22Rv1 (cell line): ENCODE results near the gene HMGN4.

Source experiments
- ZFX ChIP-seq: fragments of 450-650 bp; IDR thresholded peaks from 2 replicates; pipeline ENCODE4 v1.6.1; 2017; ENCODE audit warnings: antibody characterized with exemption, borderline replicate concordance
- TF ChIP-seq, protein P1 (sequence below): fragments of 450-650 bp; IDR thresholded peaks from 2 replicates; pipeline ENCODE4 v1.5.1; 2017; ENCODE audit warnings: mild to moderate bottlenecking

DNA sequence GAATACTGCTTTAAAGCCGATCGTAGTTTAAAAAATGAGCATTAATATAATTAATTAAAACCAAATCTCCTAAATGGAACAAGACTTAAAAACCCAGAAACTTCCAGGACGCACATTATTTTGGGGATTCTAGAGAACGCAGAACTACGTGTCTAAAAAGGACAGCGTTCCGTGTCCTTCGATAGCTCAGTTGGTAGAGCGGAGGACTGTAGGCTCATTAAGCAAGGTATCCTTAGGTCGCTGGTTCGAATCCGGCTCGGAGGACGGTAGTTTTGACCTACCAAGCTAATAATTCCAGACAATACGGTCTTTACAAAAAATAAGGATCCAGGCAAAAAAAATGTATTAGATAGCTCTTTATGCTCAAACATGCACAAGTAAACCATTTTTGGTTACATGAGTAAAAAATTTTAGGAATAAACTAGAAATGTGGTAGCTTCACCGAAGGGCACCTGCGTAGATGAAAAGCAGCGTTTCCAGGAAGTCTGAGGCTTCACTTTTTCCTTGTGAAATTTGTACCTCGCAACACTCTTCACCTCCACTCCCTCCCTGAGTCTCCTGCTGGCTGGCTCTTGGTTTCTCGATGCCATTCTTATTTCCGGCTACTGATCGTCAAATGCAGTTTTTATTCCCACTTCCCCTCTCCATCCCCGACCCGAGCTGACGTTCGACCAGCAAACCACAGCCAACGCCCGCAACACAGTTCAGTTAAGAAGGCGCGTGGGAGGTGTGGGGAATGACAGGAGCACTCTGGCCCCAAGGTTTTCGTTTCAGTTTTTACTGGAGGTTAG is 39.0 kb downstream of the HMGN4 start:
- TF ChIP-seq, protein P1, sequence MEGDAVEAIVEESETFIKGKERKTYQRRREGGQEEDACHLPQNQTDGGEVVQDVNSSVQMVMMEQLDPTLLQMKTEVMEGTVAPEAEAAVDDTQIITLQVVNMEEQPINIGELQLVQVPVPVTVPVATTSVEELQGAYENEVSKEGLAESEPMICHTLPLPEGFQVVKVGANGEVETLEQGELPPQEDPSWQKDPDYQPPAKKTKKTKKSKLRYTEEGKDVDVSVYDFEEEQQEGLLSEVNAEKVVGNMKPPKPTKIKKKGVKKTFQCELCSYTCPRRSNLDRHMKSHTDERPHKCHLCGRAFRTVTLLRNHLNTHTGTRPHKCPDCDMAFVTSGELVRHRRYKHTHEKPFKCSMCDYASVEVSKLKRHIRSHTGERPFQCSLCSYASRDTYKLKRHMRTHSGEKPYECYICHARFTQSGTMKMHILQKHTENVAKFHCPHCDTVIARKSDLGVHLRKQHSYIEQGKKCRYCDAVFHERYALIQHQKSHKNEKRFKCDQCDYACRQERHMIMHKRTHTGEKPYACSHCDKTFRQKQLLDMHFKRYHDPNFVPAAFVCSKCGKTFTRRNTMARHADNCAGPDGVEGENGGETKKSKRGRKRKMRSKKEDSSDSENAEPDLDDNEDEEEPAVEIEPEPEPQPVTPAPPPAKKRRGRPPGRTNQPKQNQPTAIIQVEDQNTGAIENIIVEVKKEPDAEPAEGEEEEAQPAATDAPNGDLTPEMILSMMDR = no peak
- TF ChIP-seq ZFX = no peak
